Ishikawa (cell line): ENCODE data around the gene APLF.

Source experiments
- CEBPB ChIP-seq: IDR thresholded peaks from 2 replicates; pipeline ENCODE4 v1.6.1; 2012
- EP300 ChIP-seq: IDR thresholded peaks from 2 replicates; pipeline ENCODE4 v1.6.1; 2012; ENCODE audit warnings: borderline replicate concordance
- FOXM1 ChIP-seq: IDR thresholded peaks from 2 replicates; pipeline ENCODE4 v1.6.1; 2012; ENCODE audit warnings: low read depth, borderline replicate concordance
- MAX ChIP-seq: IDR thresholded peaks from 2 replicates; pipeline ENCODE4 v1.6.1; 2012
- NFIC ChIP-seq: IDR thresholded peaks from 2 replicates; pipeline ENCODE4 v1.6.1; 2012
- RAD21 ChIP-seq: IDR thresholded peaks from 2 replicates; pipeline ENCODE4 v1.6.1; 2012; ENCODE audit warnings: low read depth
- REST ChIP-seq: IDR thresholded peaks from 2 replicates; pipeline ENCODE4 v1.6.1; 2012; ENCODE audit warnings: low read depth, mild to moderate bottlenecking
- TAF1 ChIP-seq: IDR thresholded peaks from 2 replicates; pipeline ENCODE4 v1.6.1; 2012; ENCODE audit warnings: low read depth, mild to moderate bottlenecking
- ZBTB7A ChIP-seq: IDR thresholded peaks from 2 replicates; pipeline ENCODE4 v1.6.1; 2012; ENCODE audit warnings: low read depth

- TF ChIP-seq REST = no peak
- TF ChIP-seq TAF1 = no peak
- no peak for TF ChIP-seq EP300
- TF ChIP-seq MAX = no peak
- no peak for TF ChIP-seq NFIC
- TF ChIP-seq CEBPB = no peak
- TF ChIP-seq RAD21 = no peak
- TF ChIP-seq FOXM1 = no peak
- TF ChIP-seq ZBTB7A = no peak
Measured at GRCh38 chr2:68566362-68566761, 99.0 kb downstream of the APLF start.
